PC-9 (cell line): ENCODE measurements around the gene ANKLE1.

Source experiments
- EZH2 ChIP-seq: fragments of 200-600 bp; sonication (generic); IDR thresholded peaks from 2 replicates; pipeline ENCODE4 v1.8.0; 2017; ENCODE audit warnings: antibody characterized with exemption, low read depth
- TF ChIP-seq, protein P1 (sequence below): fragments of 200-600 bp; sonication (generic); conservative IDR thresholded peaks from 2 replicates; pipeline ENCODE4 v1.6.1; 2017; ENCODE audit warnings: mixed run types, antibody characterized with exemption, mild to moderate bottlenecking, moderate library complexity

DNA sequence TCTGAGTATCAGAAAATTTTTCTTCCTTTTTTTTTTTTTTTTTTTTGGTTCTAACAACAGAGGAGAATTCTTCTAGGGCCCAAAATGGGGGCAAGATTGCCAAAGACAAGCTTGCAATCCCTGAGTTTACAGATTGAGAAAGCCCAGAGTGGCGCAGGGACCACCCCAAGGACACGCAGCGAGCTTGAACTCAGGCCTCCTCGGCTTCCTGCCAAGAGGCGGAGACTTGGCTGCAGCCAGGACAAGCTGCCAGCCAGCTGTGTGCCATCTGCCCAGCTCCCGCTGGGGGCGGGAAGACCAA is 23.5 kb downstream of the ANKLE1 start:
- TF ChIP-seq EZH2, result no peak
- TF ChIP-seq, protein P1, sequence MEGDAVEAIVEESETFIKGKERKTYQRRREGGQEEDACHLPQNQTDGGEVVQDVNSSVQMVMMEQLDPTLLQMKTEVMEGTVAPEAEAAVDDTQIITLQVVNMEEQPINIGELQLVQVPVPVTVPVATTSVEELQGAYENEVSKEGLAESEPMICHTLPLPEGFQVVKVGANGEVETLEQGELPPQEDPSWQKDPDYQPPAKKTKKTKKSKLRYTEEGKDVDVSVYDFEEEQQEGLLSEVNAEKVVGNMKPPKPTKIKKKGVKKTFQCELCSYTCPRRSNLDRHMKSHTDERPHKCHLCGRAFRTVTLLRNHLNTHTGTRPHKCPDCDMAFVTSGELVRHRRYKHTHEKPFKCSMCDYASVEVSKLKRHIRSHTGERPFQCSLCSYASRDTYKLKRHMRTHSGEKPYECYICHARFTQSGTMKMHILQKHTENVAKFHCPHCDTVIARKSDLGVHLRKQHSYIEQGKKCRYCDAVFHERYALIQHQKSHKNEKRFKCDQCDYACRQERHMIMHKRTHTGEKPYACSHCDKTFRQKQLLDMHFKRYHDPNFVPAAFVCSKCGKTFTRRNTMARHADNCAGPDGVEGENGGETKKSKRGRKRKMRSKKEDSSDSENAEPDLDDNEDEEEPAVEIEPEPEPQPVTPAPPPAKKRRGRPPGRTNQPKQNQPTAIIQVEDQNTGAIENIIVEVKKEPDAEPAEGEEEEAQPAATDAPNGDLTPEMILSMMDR, result no peak
